Measurements from ENCODE around the gene CROCC.
"Not testable (repeated sequence)": the region's sequence is repeated elsewhere in the genome, so short reads cannot be mapped to it uniquely, and the experiment has no call there.

Gene CROCC

GRCh38 chr1:16913181-16913832 lies 8.4 kb upstream of the CROCC start:
- FAIRE-seq (no peak), DNase-seq (ENCODE audit: insufficient read length, low spot score) (no peak)
- TF ChIP-seq TAF1 (IDR thresholded peaks at IDR 0.05; ENCODE audit: low read depth, low read length) (no peak), POU2F2 (IDR thresholded peaks at IDR 0.05; ENCODE audit: low read depth, low read length) (no peak), POLR2AphosphoS5 (IDR thresholded peaks at IDR 0.05; ENCODE audit: low read depth, low read length) (no peak), POLR2A (IDR thresholded peaks at IDR 0.05; ENCODE audit: low read depth, low read length) (no peak), PAX5 (IDR thresholded peaks at IDR 0.05; ENCODE audit: insufficient read depth, low read length, severe bottlenecking) (no peak), SPI1 (IDR thresholded peaks at IDR 0.05; ENCODE audit: low read depth, low read length) (no peak)

GRCh38 chr1:16913833-16914662 lies 7.7 kb upstream of the CROCC start:
- peak; percentile 87 for DNase-seq (ENCODE audit: insufficient read length, low spot score)
- no peak for TF ChIP-seq POLR2A (IDR thresholded peaks at IDR 0.05; ENCODE audit: low read depth, low read length)
- no peak for TF ChIP-seq POU2F2 (IDR thresholded peaks at IDR 0.05; ENCODE audit: low read depth, low read length)
- TF ChIP-seq POLR2AphosphoS5 (IDR thresholded peaks at IDR 0.05; ENCODE audit: low read depth, low read length) = no peak
- no peak for TF ChIP-seq SPI1 (IDR thresholded peaks at IDR 0.05; ENCODE audit: low read depth, low read length)
- TF ChIP-seq PAX5 (IDR thresholded peaks at IDR 0.05; ENCODE audit: insufficient read depth, low read length, severe bottlenecking) = no peak
- peak; percentile 85 for FAIRE-seq

GRCh38 chr1:16914928-16915626 lies 6.7 kb upstream of the CROCC start:
- DNase-seq (ENCODE audit: insufficient read length, low spot score); FAIRE-seq: not testable (repeated sequence)

DNA sequence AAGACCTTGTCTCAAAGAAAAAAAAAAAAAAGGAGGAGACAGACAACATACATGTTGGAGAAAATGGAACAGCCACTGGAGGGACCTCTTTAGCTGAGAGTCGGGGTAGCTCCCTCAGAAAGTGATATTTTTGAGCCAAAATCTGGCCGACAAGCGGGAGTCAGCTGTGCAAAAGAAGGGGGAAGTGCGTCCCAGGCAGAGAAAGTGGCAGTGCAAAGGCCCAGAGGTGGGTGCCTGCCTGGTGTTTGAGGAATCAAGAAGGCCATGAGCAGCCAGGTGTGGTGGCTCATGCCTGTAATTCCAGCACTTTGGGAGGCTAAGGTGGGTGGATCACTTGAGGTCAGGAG lies 6.1 kb upstream of the CROCC start:
- no peak for FAIRE-seq
- no peak for DNase-seq (ENCODE audit: insufficient read length, low spot score)
- no peak for TF ChIP-seq POLR2AphosphoS5 (IDR thresholded peaks at IDR 0.05; ENCODE audit: low read depth, low read length)
- 0 out of 2 replicates have a peak, but pooled peaks have one; percentile 16 for TF ChIP-seq SPI1 (IDR thresholded peaks at IDR 0.05; ENCODE audit: low read depth, low read length)
- no peak for TF ChIP-seq POLR2A (IDR thresholded peaks at IDR 0.05; ENCODE audit: low read depth, low read length)

DNA sequence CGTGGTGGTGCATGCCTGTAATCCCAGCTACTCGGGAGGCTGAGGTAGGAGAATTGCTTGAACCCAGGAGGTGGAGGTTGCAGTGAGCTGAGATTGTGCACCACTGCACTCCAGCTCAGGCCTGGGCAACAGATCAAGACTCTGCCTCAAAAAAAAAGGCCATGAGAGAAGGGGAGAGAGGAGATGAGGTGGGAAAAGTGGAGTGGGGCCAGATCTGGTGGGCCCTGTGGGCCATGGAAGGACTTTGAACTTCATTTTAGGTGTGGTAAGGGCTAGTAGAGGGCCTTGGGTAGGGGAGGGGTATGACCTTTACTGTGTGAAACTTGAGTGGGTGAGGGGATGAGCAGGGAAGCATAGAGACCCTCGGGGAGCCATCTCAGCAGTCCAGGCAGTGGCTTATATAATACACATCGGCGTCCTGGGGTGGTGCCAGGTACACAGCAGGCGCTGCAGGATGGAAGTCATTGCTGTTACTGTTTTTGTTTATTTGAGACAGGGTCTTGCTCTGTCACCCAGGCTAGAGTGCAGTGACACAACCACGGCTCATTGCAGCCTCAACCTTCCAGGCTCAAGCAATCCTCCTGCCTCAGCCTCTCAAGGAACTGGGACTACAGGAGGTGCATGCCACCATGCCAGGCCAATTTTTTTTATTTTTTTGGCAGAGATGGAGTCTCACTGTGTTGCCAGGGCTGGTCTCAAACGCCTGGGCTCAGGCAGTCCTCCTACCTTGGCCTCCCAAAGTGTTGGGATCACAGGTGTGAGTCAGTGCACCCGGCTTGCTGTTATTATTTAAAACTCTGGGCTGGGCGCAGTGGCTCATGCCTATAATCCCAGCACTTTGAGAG lies 5.5 kb upstream of the CROCC start:
- FAIRE-seq = not testable (repeated sequence)

GRCh38 chr1:16918371-16918770 lies 3.4 kb upstream of the CROCC start:
- DNase-seq (ENCODE audit: insufficient read length, low spot score) (no peak), FAIRE-seq (no peak)
- TF ChIP-seq POU2F2 (IDR thresholded peaks at IDR 0.05; ENCODE audit: low read depth, low read length) = no peak
- TF ChIP-seq TAF1 (IDR thresholded peaks at IDR 0.05; ENCODE audit: low read depth, low read length) = no peak
- TF ChIP-seq SPI1 (IDR thresholded peaks at IDR 0.05; ENCODE audit: low read depth, low read length) = no peak
- TF ChIP-seq POLR2AphosphoS5 (IDR thresholded peaks at IDR 0.05; ENCODE audit: low read depth, low read length) = no peak
- no peak for TF ChIP-seq POLR2A (IDR thresholded peaks at IDR 0.05; ENCODE audit: low read depth, low read length)
- TF ChIP-seq PAX5 (IDR thresholded peaks at IDR 0.05; ENCODE audit: insufficient read depth, low read length, severe bottlenecking) = no peak

More for the DNA sequence above, 5.5 kb upstream of the CROCC start:
- not testable (repeated sequence) for DNase-seq (ENCODE audit: insufficient read length, low spot score)

- not testable (repeated sequence) for FAIRE-seq; DNase-seq (ENCODE audit: insufficient read length, low spot score)
Measured at GRCh38 chr1:16918936-16919665, 2.6 kb upstream of the CROCC start.

- TF ChIP-seq POU2F2 (IDR thresholded peaks at IDR 0.05; ENCODE audit: low read depth, low read length) (no peak), PAX5 (IDR thresholded peaks at IDR 0.05; ENCODE audit: insufficient read depth, low read length, severe bottlenecking) (no peak), TAF1 (IDR thresholded peaks at IDR 0.05; ENCODE audit: low read depth, low read length) (no peak), SPI1 (IDR thresholded peaks at IDR 0.05; ENCODE audit: low read depth, low read length) (no peak)
- FAIRE-seq = no peak
- no peak for DNase-seq (ENCODE audit: insufficient read length, low spot score)
Measured at GRCh38 chr1:16920951-16921350, 780 bp upstream of the CROCC start.

DNA sequence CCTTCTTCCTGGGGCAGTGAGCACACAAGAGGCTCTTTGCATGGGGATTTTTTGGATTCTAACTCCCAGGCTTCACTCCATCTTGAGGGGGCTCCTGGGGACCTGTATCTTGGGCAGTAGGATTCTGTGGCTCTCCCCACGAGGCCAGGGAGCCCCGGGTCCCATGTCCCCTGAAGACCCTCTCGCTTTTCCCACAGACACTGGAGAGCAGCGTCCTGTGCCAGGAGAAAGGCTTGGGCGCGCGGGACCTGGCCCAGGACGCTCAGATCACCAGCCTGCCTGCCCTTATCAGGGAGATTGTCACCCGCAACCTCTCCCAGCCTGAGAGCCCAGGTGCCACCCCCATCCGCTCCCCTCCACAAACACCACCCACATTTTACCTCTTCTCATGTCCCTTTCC lies 735 bp downstream of the CROCC start:
- DNase-seq (ENCODE audit: insufficient read length, low spot score) (no peak), FAIRE-seq (no peak)
- TF ChIP-seq POLR2A (IDR thresholded peaks at IDR 0.05; ENCODE audit: low read depth, low read length) (no peak), PAX5 (IDR thresholded peaks at IDR 0.05; ENCODE audit: insufficient read depth, low read length, severe bottlenecking) (no peak), SPI1 (IDR thresholded peaks at IDR 0.05; ENCODE audit: low read depth, low read length) (no peak), POLR2AphosphoS5 (IDR thresholded peaks at IDR 0.05; ENCODE audit: low read depth, low read length) (no peak), POU2F2 (IDR thresholded peaks at IDR 0.05; ENCODE audit: low read depth, low read length) (no peak), TAF1 (IDR thresholded peaks at IDR 0.05; ENCODE audit: low read depth, low read length) (no peak)
